Measurements from ENCODE around the gene SLAMF9. TPM values are rescaled to one million over a fixed set of nuclear protein-coding genes. Genes with fewer than 3 reads are reported as not detected.

Gene SLAMF9
- total and polyA plus RNA-seq, 2 donors (not counting 3 experiments of a cell fraction or from before 2014, with no cell fraction given), result not detected

DNA sequence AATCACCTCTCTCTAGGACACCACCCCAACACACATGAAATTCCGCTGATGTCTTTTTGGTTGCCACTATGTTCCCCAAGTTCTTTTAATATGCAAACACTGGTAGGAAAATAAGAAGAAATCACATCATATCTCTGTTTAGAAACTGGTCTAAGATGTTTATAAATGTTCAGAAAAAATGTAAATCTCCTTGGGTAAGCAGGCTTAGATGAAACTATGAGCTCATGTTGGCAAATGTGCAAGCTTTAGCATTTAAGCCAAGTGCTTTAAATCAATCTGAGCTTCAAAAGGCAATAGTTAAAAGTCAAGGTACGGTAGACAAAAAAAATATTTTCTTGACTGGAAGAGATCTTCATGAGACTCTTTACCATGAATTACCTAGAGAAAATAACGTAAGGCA lies 25.2 kb upstream of the SLAMF9 start:
- H2AFZ ChIP-seq (ENCODE audit: low read depth, low read length), result no peak overlapping the region
- dilution Hi-C loops (cut with MboI; ENCODE audit: extremely low pct_ligation_motif_present, low sequenced_read_pairs), result no loop called here
- intact Hi-C loops (cut with micrococcal nuclease), result no loop called here
- no peaks in the 10 kb centered on the region for H3K79me2 ChIP-seq (ENCODE audit: control insufficient read depth, insufficient read depth, low read length)
- FAIRE-seq, result no peak
- DNase-seq (ENCODE audit: low read depth, low spot score), result no peak
- no peak overlapping the region for H3K27ac ChIP-seq (ENCODE audit: insufficient read depth, low read depth, low read length)
- no peaks in the 10 kb centered on the region for H3K36me3 ChIP-seq (ENCODE audit: control insufficient read depth in 2 of 2, extremely low read depth in 1 of 2, insufficient read depth in 2 of 2, low read length in 2 of 2)
- POLR2A ChIA-PET, result no interaction called here
- no peaks in the 10 kb centered on the region for H4K20me1 ChIP-seq (replicated peaks; ENCODE audit: control insufficient read depth, extremely low read depth, insufficient read depth, low read length)
- no peak overlapping the region for H3K4me3 ChIP-seq (replicated peaks in 1 of 3; ENCODE audit: insufficient read depth in 1 of 3, low read depth in 1 of 3, low read length in 3 of 3)
- peaks cover 12 to 13% of the 10 kb centered on the region in 2 experiments for H3K27me3 ChIP-seq (ENCODE audit: control insufficient read depth in 2 of 2, insufficient read depth in 2 of 2, low read length in 2 of 2)
- H3K9me3 ChIP-seq (replicated peaks; ENCODE audit: control insufficient read depth, insufficient read depth, low read length), result no peaks in the 10 kb centered on the region
- BruUV-seq (replicated peaks), result no TSS peak
- no peak overlapping the region for H3K4me2 ChIP-seq (ENCODE audit: insufficient read depth, low read length)
- H3K4me1 ChIP-seq (ENCODE audit: control insufficient read depth, extremely low read depth, insufficient read depth, low read length), result no peaks in the 10 kb centered on the region
- TF ChIP-seq JUN (IDR thresholded peaks at IDR 0.05; ENCODE audit: borderline replicate concordance, insufficient read depth, insufficient read length, low read depth) (no peak), MYC (IDR thresholded peaks at IDR 0.05; ENCODE audit: low read depth, low read length) (no peak), POLR2AphosphoS5 (IDR thresholded peaks at IDR 0.05; ENCODE audit: insufficient read depth, low read depth, low read length) (no peak), GATA2 (IDR thresholded peaks at IDR 0.05; ENCODE audit: insufficient read depth, insufficient read length, low read depth, low read length) (no peak), POLR2A (IDR thresholded peaks at IDR 0.05; ENCODE audit: low read depth, low read length) (no peak), FOS (IDR thresholded peaks at IDR 0.05; ENCODE audit: borderline replicate concordance, insufficient read depth, low read length) (no peak), EZH2 (IDR thresholded peaks at IDR 0.05; ENCODE audit: borderline replicate concordance, low read depth, low read length, severe bottlenecking) (no peak)
- TF ChIP-seq, protein P1, sequence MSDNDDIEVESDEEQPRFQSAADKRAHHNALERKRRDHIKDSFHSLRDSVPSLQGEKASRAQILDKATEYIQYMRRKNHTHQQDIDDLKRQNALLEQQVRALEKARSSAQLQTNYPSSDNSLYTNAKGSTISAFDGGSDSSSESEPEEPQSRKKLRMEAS (IDR thresholded peaks at IDR 0.05; ENCODE audit: insufficient read depth, insufficient read length), result no peak
- TF ChIP-seq, protein P2, sequence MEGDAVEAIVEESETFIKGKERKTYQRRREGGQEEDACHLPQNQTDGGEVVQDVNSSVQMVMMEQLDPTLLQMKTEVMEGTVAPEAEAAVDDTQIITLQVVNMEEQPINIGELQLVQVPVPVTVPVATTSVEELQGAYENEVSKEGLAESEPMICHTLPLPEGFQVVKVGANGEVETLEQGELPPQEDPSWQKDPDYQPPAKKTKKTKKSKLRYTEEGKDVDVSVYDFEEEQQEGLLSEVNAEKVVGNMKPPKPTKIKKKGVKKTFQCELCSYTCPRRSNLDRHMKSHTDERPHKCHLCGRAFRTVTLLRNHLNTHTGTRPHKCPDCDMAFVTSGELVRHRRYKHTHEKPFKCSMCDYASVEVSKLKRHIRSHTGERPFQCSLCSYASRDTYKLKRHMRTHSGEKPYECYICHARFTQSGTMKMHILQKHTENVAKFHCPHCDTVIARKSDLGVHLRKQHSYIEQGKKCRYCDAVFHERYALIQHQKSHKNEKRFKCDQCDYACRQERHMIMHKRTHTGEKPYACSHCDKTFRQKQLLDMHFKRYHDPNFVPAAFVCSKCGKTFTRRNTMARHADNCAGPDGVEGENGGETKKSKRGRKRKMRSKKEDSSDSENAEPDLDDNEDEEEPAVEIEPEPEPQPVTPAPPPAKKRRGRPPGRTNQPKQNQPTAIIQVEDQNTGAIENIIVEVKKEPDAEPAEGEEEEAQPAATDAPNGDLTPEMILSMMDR (IDR thresholded peaks at IDR 0.05; ENCODE audit: extremely low read depth in 1 of 2, insufficient read depth in 1 of 2, low read depth in 1 of 2, low read length in 2 of 2), result no peak
- no peaks in the 10 kb centered on the region for H3K9me1 ChIP-seq (replicated peaks; ENCODE audit: control insufficient read depth, extremely low read depth, insufficient read depth, low read length)
- CTCF ChIA-PET, result no interaction called here
- no peak overlapping the region for H3K9ac ChIP-seq (replicated peaks; ENCODE audit: extremely low read depth, insufficient read depth, low read length)

All from endothelial cell of umbilical vein (primary cell).